BLaER1 treated with 17β-estradiol and CSF1 and Interleukin-3, amounts not matched to agents 10 nM and 100 nM (cell line): ENCODE data around the gene CDHR2.

Experiments used
- H3K27ac ChIP-seq, 11 experiments: shearing (Covaris generic); formaldehyde crosslinking; 2 replicates each; pipeline ENCODE4 v1.8.1; 2022
- H3K27me3 ChIP-seq, 11 experiments: shearing (Covaris generic); formaldehyde crosslinking; 2 replicates each; pipeline ENCODE4 v1.8.1; 2022
- H3K36me3 ChIP-seq, 11 experiments: shearing (Covaris generic); formaldehyde crosslinking; 2 replicates each; pipeline ENCODE4 v1.8.1; 2022
- H3K4me1 ChIP-seq, 10 experiments: shearing (Covaris generic); formaldehyde crosslinking; 2 replicates each; pipeline ENCODE4 v1.8.1; 2022
- H3K4me2 ChIP-seq, 11 experiments: shearing (Covaris generic); formaldehyde crosslinking; 2 replicates each; pipeline ENCODE4 v1.8.1; 2022
- H3K4me3 ChIP-seq, 10 experiments: shearing (Covaris generic); formaldehyde crosslinking; 2 replicates each; pipeline ENCODE4 v1.8.1; 2022
- H3K9ac ChIP-seq, 11 experiments: shearing (Covaris generic); formaldehyde crosslinking; 2 replicates each; pipeline ENCODE4 v1.8.1; 2022
- H3K9me3 ChIP-seq, 11 experiments: shearing (Covaris generic); formaldehyde crosslinking; replicated peaks in 1 of 11; 2 replicates each; pipeline ENCODE4 v1.8.1; 2022
- H4K20me1 ChIP-seq, 11 experiments: shearing (Covaris generic); formaldehyde crosslinking; 2 replicates each; pipeline ENCODE4 v1.8.1; 2022
- Cebpa-rat ChIP-seq, 11 experiments: shearing (Covaris generic); IDR thresholded peaks; 2 replicates each; pipeline ENCODE4 v1.8.1; 2022

Gene CDHR2

GRCh38 chr5:176636426-176636825 lies 87.3 kb downstream of the CDHR2 start:
- peaks cover 0 to 14% (median 0%) of the 10 kb centered on the region in 11 experiments; a peak in 9 of 22 replicates for H3K27me3 ChIP-seq
- no peak overlapping the region for H3K4me3 ChIP-seq
- H3K9me3 ChIP-seq: no peaks in the 10 kb centered on the region
- H3K4me1 ChIP-seq: peaks cover 9 to 65% (median 49%) of the 10 kb centered on the region in 10 experiments
- no peak for TF ChIP-seq Cebpa-rat (IDR thresholded peaks at IDR 0.05)
- H4K20me1 ChIP-seq: peaks cover 0 to 8% (median 4%) of the 10 kb centered on the region in 11 experiments; a peak in 5 of 22 replicates
- H3K4me2 ChIP-seq: peak overlapping the region in 5 of 11 experiments; percentile 0 to 33 (median 18); a peak in 3 of 22 replicates
- H3K27ac ChIP-seq: no peak overlapping the region
- H3K36me3 ChIP-seq: no peaks in the 10 kb centered on the region
- no peak overlapping the region for H3K9ac ChIP-seq

DNA sequence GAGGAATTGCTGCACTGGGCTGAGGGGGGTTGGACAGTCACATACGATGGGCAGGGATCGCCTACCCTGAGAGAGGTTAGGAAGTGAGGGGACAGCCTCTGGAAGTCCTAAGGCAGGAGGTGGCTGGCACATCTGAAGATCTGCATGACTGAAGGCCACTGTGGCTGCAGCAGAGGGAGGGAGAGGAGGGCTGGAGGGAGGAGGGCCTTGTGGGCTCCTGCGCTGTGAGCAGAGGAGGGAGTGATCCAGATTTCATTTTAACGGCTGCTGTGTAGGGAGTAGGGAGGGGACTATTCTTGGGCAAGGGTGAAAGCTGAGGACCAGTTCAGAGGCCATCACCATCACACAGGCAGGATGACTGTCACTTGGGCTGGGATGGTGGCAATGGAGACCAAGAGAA lies 88.4 kb downstream of the CDHR2 start:
- Histone ChIP-seq H3K4me3 (no peak overlapping the region), H3K4me2 (peak overlapping the region in 5 of 11 experiments; percentile 0 to 34 (median 30); a peak in 4 of 22 replicates), H3K4me1 (peaks cover 9 to 56% (median 46%) of the 10 kb centered on the region in 10 experiments)

GRCh38 chr5:176638437-176638836 lies 89.3 kb downstream of the CDHR2 start:
- H3K4me3 ChIP-seq: no peak overlapping the region
- H3K9me3 ChIP-seq: no peaks in the 10 kb centered on the region
- H3K36me3 ChIP-seq: no peaks in the 10 kb centered on the region
- no peak overlapping the region for H3K9ac ChIP-seq
- H3K27me3 ChIP-seq: peaks cover 0 to 7% (median 0%) of the 10 kb centered on the region in 11 experiments; a peak in 1 of 22 replicates
- H3K27ac ChIP-seq: no peak overlapping the region
- peaks cover 0 to 6% (median 0%) of the 10 kb centered on the region in 11 experiments; a peak in 2 of 22 replicates for H4K20me1 ChIP-seq
- peaks cover 8 to 51% (median 40%) of the 10 kb centered on the region in 10 experiments for H3K4me1 ChIP-seq
- H3K4me2 ChIP-seq: no peak overlapping the region
- TF ChIP-seq Cebpa-rat (IDR thresholded peaks at IDR 0.05): no peak

More for the DNA sequence above, 88.4 kb downstream of the CDHR2 start:
- Histone ChIP-seq H3K27me3 (peaks cover 0 to 9% (median 0%) of the 10 kb centered on the region in 11 experiments; a peak in 1 of 22 replicates), H3K36me3 (no peaks in the 10 kb centered on the region), H3K9me3 (no peaks in the 10 kb centered on the region), H3K27ac (no peak overlapping the region), H4K20me1 (peaks cover 0 to 6% (median 0%) of the 10 kb centered on the region in 11 experiments; a peak in 2 of 22 replicates), H3K9ac (no peak overlapping the region)
- no peak for TF ChIP-seq Cebpa-rat (IDR thresholded peaks at IDR 0.05)

- no peaks in the 10 kb centered on the region for H3K36me3 ChIP-seq
- peaks cover 0 to 4% (median 0%) of the 10 kb centered on the region in 11 experiments; a peak in 1 of 22 replicates for H3K27me3 ChIP-seq
- H3K4me3 ChIP-seq: no peak overlapping the region
- peak overlapping the region in 4 of 11 experiments; percentile 16 to 44 (median 41); a peak in 4 of 22 replicates for H3K4me2 ChIP-seq
- peaks cover under 1 to 51% (median 38%) of the 10 kb centered on the region in 10 experiments; a peak in 19 of 20 replicates for H3K4me1 ChIP-seq
- no peak overlapping the region for H3K9ac ChIP-seq
- H3K9me3 ChIP-seq: no peaks in the 10 kb centered on the region
- no peak for TF ChIP-seq Cebpa-rat (IDR thresholded peaks at IDR 0.05)
- H4K20me1 ChIP-seq: peaks cover 0 to 1% (median 0%) of the 10 kb centered on the region in 11 experiments; a peak in 1 of 22 replicates
- no peak overlapping the region for H3K27ac ChIP-seq
These were observed 90.1 kb downstream of the CDHR2 start for GRCh38 chr5:176639208-176639607.

DNA sequence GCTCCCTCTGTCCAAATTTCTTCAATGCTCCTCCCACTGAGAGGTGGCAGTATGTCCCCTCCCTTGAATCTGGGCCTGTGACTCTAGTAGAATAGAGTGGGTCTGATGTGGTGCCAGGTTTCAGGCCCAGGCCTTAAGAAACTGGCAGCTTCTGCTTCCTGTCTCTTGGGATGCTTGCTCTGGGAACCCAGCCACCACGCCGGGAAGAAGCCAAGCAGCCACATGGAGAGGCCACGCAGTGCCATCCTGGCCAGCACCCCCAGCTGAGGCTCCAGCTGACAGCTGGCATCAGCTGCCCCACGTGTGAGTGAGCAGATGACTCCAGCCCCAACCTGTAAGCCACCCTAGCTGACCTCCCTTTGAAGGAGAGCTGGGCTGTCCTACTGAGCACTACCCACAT lies 90.8 kb downstream of the CDHR2 start:
- H3K36me3 ChIP-seq: no peaks in the 10 kb centered on the region
- TF ChIP-seq Cebpa-rat (IDR thresholded peaks at IDR 0.05): no peak
- no peaks in the 10 kb centered on the region for H4K20me1 ChIP-seq
- no peak overlapping the region for H3K4me3 ChIP-seq
- H3K4me1 ChIP-seq: peaks cover 0 to 51% (median 36%) of the 10 kb centered on the region in 10 experiments; a peak in 16 of 20 replicates
- 0 out of 22 replicates have a peak overlapping the region, but pooled peaks of 1 of the 11 experiments have one; percentile 6 for H3K9ac ChIP-seq
- H3K27me3 ChIP-seq: 0 out of 22 replicates have a peak, but pooled peaks cover 0 to 4% (median 0%) of the 10 kb centered on the region in 11 experiments
- H3K9me3 ChIP-seq: no peaks in the 10 kb centered on the region
- no peak overlapping the region for H3K27ac ChIP-seq
- H3K4me2 ChIP-seq: peak overlapping the region in 8 of 11 experiments; percentile 15 to 52 (median 39); a peak in 7 of 22 replicates

DNA sequence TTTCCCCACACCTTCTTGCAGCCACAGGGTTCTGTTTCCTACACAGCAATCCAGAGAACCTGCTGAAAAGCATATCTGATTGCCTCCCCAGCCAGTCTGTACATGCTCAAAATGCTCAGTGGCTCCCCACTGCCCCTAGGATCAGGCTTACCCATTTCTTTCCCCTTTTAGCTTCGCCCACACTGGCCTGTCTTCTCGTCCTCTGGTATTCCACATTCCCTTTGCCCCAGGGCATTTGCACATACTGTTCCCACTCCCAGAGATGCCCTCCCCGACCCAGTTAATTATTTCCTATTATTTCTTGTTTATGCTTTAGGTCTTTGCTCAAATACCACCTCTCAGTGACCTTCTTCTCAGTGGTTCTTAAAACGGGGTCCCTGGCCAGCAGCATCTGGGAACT lies 91.5 kb downstream of the CDHR2 start:
- H3K27me3 ChIP-seq: 0 out of 22 replicates have a peak, but pooled peaks cover 0 to 4% (median 0%) of the 10 kb centered on the region in 11 experiments
- peaks cover 0 to 46% (median 31%) of the 10 kb centered on the region in 10 experiments; a peak in 15 of 20 replicates for H3K4me1 ChIP-seq
- H3K36me3 ChIP-seq: no peaks in the 10 kb centered on the region
- H3K9me3 ChIP-seq: no peaks in the 10 kb centered on the region
- no peak overlapping the region for H3K4me2 ChIP-seq
- no peak overlapping the region for H3K27ac ChIP-seq
- TF ChIP-seq Cebpa-rat (IDR thresholded peaks at IDR 0.05): no peak
- no peaks in the 10 kb centered on the region for H4K20me1 ChIP-seq
- H3K9ac ChIP-seq: no peak overlapping the region
- no peak overlapping the region for H3K4me3 ChIP-seq

GRCh38 chr5:176642675-176643490 lies 93.7 kb downstream of the CDHR2 start:
- Histone ChIP-seq H3K27ac (no peak overlapping the region), H3K9ac (no peak overlapping the region), H3K4me1 (peaks cover 9 to 45% (median 37%) of the 10 kb centered on the region in 10 experiments), H3K4me2 (peak overlapping the region in 3 of 11 experiments; percentile 45 to 59 (median 46); a peak in 2 of 22 replicates), H4K20me1 (peaks cover 0 to 2% (median 0%) of the 10 kb centered on the region in 11 experiments; a peak in 4 of 22 replicates), H3K9me3 (no peaks in the 10 kb centered on the region), H3K4me3 (no peak overlapping the region), H3K36me3 (no peaks in the 10 kb centered on the region), H3K27me3 (no peaks in the 10 kb centered on the region)
- TF ChIP-seq Cebpa-rat (IDR thresholded peaks at IDR 0.05): no peak

DNA sequence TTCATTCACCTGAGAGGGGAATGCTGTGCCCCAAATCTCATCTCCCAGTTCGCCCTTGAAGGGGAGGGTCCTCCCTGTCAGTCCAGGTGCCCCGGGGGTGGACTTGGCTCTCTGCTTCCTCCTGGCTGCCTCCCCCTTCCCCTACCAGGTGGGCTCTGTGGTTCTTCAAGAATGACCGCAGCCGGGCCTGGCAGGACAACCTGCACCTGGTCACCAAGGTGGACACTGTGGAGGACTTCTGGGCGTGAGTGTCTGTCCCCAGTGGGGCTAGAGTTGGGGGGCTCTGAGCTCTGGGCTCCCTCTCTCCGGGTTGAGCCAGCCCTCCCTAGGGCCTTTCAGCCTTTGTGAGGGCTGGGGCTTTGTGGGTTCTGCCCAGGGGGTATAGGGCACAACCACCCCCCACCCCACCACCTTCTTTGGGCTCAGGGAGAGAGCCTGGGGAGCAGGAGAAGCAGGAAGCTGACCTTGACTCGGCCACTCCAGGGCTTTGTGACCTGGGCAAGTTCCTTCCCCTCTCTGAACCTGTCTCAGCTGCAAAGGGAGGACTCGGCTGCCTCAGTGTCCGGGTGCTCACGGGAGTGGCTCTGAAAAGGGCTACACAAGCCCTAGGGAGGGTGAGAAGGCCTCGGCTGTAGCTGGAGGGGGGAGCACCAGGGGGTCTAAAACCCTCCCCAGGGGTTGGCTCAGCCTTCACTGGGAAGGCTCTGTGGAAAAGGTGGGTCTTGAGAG lies 94.5 kb downstream of the CDHR2 start:
- Histone ChIP-seq H4K20me1 (peaks cover 0 to 9% (median 7%) of the 10 kb centered on the region in 11 experiments; a peak in 14 of 22 replicates), H3K9ac (0 out of 22 replicates have a peak overlapping the region, but pooled peaks of 2 of the 11 experiments have one; percentile 9 to 34), H3K4me3 (no peak overlapping the region), H3K4me2 (peak overlapping the region in 9 of 11 experiments; percentile 12 to 59 (median 46); a peak in 15 of 22 replicates), H3K4me1 (peaks cover 17 to 53% (median 44%) of the 10 kb centered on the region in 10 experiments), H3K27ac (no peak overlapping the region), H3K27me3 (no peaks in the 10 kb centered on the region), H3K36me3 (no peaks in the 10 kb centered on the region), H3K9me3 (no peaks in the 10 kb centered on the region)
- no peak for TF ChIP-seq Cebpa-rat (IDR thresholded peaks at IDR 0.05)
